Kidney capillary endothelial cell (primary cell): ENCODE data around the gene JAG2.
"Not testable (repeated sequence)": the region's sequence is repeated elsewhere in the genome, so short reads cannot be mapped to it uniquely, and the experiment has no call there.

Experiments
- DNase-seq: peaks from one replicate; pipeline ENCODE4 v3.0.0-alpha.2; 2018; ENCODE audit warnings: low spot score

The JAG2 gene

GRCh38 chr14:105117710-105118385 is 50.7 kb downstream of the JAG2 start:
- DNase-seq = no peak

- DNase-seq = no peak
Observed at GRCh38 chr14:105117257-105117646, 51.3 kb downstream of the JAG2 start.

GRCh38 chr14:105116451-105117256 is 51.9 kb downstream of the JAG2 start:
- DNase-seq = no peak

DNA sequence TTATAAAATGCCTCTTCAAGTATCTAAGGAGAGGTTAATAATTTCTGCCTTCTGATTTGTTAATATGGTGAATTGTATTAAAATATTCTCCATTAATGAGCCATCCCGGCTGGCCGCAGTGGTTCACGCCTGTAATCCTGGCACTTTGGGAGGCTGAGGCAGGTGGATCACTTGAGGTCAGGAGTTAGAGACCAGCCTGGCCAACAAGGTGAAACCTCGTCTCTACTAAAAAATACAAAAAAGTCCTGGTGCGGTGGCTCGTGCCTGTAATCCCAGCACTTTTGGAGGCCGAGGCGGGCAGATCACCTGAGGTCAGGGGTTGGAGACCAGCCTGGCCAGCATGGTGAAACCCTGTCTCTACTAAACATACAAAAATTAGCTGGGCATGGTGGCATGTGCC is 59.3 kb downstream of the JAG2 start:
- DNase-seq = not testable (repeated sequence)

GRCh38 chr14:105108516-105108864 is 60.1 kb downstream of the JAG2 start:
- DNase-seq = no peak

GRCh38 chr14:105107781-105108515 is 60.6 kb downstream of the JAG2 start:
- DNase-seq = no peak

DNA sequence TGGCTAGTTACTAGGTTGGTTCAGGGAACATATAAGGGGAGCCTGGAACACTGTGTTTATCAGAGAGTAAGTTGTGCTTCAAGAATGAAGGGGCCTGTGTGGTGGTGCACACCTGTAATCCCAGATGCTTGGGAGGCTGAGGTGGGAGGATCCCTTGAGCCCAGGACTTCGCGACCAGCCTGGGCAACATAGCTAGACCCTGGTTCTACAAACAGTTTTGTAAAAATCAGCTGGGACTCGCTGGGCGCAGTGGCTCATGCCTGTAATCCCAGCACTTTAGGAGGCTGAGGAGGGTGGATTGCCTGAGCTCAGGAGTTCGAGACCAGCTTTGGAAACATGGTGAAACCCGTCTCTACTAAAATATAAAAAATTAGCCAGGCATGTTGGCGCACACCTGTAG is 61.2 kb downstream of the JAG2 start:
- DNase-seq = no peak

- DNase-seq = no peak
Observed at GRCh38 chr14:105105158-105105557, 63.4 kb downstream of the JAG2 start.

GRCh38 chr14:105102893-105103292 is 65.7 kb downstream of the JAG2 start:
- DNase-seq = no peak

DNA sequence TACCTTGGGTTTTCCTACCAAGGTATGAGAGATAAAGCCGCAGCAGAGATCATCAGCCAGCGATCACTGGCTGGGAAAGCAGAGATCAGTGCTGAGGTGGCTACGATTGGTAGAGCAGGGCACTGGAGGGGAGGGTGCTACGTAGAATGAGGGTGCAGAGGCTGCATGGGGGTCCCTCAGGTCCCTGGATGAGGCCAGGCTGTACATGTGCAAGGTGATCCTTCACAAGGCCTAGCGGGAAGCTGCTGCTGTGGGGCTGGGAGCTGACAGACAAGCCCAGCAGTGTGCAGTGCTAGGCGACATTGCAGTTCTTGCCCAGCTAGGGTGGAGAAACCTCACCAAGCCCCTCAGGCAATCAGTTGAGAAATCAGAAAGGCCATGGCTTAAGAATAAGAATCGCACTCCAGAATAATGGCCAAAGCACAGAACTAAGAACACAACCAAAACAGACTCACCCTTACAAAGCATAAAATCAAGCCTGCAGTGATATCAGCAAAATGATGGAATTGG is 66.2 kb downstream of the JAG2 start:
- no peak for DNase-seq

GRCh38 chr14:105100910-105101309 is 67.7 kb downstream of the JAG2 start:
- no peak for DNase-seq

DNA sequence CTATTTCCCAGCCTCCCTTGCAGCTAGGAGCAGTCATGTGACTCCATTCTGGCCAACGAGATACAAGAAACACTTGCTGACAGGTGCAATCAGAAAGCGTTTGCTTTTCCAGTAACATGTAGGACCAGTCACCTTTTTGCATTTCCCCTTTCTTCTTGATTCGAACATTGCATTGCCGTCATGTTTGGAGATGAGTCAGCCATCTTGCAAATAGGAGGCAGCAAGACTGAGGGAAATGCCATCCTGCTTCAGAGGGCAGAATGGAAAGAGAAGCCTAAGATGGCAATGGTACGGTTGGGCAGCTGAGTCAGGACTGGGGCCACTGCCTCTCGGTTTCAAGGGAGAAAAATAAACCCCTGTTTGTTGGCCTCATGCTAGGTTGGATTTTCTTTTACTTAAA is 68.8 kb downstream of the JAG2 start:
- DNase-seq = no peak

DNA sequence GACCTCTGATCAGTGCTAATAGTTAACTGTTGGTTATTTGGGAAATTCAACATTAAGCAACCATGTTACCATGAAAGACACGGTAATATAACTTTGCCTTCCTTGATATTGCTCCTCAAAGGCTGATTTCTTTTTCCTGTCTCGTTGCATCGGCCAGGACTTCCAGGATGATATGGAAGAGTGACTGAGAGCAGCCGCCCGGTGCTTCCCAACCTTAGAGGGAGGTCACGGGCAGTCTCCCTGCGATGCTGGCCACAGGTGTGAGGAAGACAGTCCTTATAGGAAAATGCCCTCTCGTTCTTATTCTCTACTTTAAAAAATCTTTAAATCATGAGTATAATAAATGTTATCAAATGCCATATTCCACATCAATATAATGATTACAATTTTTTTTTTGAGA is 70.3 kb downstream of the JAG2 start:
- DNase-seq = no peak

DNA sequence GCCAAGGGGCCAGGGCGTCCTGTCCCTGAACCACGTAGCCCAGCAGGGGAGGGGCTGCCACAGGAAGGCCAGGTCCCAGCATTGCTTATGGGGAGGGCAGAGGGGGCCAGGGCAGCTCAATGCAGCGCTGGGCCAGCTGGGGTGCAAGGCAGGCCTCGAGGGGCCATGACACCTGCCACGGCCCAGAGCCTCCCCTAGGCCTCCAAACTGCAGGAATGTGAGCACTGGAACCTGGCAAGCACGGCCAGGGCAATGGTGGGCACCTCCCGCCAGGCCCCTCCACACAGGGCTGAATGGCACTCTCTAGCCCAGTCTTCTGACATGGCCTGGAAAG is 70.8 kb downstream of the JAG2 start:
- no peak for DNase-seq

DNA sequence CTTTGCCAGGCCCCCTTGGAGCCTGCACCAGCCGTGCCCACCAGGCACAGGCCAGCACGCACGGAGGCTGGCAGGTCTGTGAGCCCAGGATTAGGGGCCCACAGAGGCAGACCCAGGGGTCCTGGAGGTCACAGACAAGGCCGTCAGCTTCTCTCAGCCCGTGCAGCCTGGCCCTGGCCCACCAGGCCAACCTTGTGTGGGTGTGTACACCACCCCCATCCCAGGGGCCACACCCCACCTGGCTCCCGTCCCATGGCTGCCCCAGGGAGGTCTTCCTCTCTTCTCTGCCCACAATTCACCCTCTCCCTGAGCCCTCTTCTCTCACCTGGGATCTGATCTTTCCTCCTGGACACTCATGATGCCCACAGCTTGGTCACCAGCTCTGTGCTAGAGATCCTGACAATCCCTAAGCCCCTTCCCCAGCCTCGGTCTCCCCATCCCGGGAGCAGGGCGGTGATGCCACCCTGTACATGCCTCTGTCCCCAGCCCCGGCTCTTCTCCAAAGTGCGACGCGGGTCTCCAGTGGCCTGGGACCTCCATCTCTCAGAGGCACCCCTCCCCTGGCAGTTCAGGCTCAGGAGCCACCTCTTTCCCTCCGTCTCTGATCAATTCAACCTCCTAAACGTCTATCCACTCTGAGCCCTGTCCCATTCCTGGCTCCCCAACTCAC is 72.2 kb downstream of the JAG2 start:
- DNase-seq = no peak

DNA sequence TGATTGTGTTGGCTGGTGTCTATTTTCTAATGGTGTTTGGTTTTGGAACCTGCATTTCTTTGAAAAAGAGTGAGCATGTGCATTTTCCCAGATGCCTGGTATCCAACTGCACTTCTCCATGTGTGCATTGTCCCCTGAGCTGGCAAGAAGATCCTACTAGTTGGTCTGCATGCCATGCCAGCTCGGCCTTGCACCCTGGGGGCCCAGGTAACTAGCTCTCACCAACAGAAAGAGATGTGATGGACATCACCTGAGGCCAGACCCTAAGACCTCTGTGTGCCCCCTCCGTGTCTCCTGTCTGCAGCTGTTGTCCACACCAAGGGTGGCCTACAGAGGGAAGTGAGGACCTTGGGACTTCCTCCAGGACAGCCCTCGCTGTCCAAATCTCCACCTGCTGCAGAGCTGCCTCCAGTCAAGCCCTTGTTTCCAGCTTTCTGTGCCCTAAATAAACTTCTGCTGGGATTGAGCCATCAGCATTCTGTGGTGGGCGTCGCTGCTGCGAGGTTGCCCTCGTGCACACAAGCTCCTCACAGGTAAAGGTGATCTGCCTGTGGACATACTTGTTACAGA is 73.3 kb downstream of the JAG2 start:
- no peak for DNase-seq

DNA sequence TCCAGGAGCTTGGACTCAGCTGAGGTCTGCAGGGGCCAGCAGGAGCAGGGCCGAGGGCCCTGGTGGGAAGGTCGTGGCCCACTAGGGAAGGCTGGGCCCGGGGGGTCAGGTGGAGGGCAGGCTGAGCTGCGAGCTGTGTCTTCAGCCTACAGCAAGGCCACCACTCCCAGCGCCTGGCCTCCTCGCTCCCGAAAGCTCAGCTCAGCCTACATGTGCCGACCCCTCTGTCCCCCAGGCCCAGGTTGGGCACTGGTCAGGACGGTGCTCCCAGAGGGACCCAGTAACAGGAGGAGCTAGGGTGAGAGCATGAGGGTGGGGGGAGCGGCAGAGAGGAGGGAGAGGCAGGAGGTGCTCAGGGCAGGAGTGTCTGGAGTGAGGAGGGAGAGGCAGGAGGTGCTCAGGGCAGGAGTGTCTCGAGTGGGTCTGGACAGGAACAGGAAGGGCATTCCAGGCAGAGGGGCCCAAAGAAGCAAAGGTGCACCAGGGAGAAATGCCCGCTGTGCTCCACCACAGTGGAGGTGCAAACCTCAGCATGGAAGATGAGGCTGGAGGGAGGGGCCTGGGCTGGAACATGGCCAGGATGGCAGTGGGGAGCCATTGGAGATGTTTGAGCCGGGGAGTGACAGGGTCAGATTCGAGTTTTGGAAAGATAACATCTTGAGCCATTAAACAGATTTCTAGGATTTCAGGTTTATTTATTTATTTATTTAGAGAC is 74.2 kb downstream of the JAG2 start:
- DNase-seq = no peak

DNA sequence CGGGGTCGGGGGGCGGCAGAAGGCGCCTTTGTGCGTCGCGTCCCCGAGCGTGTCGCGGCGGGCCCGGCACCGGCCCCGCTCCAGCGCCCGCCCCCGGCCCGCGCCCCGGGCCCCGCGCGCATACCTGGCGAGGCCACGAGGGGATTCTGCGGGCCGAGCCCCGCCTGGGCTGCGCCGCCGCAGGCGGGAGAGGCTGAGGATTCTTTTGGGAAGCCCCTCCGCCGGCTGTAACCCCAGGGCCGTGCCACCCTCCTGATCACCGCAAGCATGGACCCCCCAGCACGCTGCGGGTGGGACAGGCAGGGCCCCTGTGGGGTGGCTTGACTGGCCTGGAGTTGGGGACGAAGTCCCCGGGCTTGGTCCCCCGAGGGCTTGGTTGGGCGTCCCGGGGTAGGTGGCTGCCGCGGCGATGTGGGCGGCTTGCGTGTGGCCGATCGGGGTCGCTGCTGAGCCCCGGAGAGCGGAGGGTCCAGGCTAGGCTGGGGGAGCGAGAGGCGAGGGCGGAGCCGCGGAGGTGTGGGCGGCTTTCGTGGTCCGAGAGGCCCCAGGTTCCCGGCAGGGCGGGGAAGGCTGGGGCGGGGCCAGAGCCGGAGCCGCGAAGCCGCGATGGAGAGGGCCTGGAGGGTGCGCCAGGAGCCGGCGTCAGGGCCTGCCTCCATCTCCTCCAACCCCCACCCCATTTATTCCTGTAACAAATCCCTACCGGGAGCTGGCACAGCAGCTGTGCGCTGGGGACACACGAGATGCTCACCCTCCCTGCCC is 75.0 kb downstream of the JAG2 start:
- peak; percentile 26 for DNase-seq

- peak; percentile 32 for DNase-seq
Observed at GRCh38 chr14:105093038-105093430, 75.5 kb downstream of the JAG2 start.

- no peak for DNase-seq
Observed at GRCh38 chr14:105092171-105093037, 76.2 kb downstream of the JAG2 start.
